ENCODE data around the gene CHD2. TPM values are rescaled to one million over a fixed set of nuclear protein-coding genes. Genes with fewer than 3 reads are reported as not detected.

CHD2 gene
- total and polyA plus RNA-seq, 10 of the 15 experiments (the other 5 are each of a cell fraction or from before 2014, with no cell fraction given): 38.1 to 94.7 (median 63.3) TPM

DNA sequence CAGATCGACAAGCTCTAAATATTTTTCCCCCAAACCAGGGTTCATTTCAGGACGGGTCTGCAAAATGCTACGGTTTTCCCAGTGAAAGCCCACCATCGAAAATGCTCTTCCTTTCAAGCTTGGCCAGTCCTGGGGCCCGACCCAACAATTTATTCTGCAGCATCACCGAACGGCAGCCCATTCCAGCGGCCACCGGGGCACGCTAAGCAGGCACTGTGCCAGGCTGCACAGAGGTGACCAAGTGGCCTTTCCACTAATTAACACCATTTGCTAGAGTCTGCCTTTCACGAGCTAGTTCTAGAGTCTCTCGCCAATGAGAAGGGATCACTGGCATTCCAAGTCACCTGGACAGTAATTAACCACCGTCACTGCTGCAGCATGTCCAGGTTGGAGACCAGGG lies 174.5 kb downstream of the CHD2 start:
- H3K79me2 ChIP-seq (ENCODE audit: control insufficient read depth, insufficient read depth, low read length): no peaks in the 10 kb centered on the region
- ATAC-seq: no peak
- no peak overlapping the region for H3K9ac ChIP-seq (ENCODE audit: control insufficient read depth, insufficient read depth, low read length)
- ChIA-PET POLR2A (no interaction called here), RAD21 (ENCODE audit: unreplicated experiment) (no interaction called here), CTCF (no interaction called here), SMC1A (ENCODE audit: uncharacterized antibody, unreplicated experiment) (no interaction called here)
- no peak overlapping the region for H3K4me2 ChIP-seq (ENCODE audit: control insufficient read depth, insufficient read depth)
- no peak overlapping the region for H2AFZ ChIP-seq (ENCODE audit: control insufficient read depth, low read depth, low read length)
- DNase-seq (ENCODE audit: low read depth, low spot score): no peak
- WGBS (ENCODE audit: insufficient coverage, insufficient replicate concordance, low lambda C conversion rate, missing lambda C conversion rate): 28% methylated on average over 13 of the region's 13 CpGs
- TF ChIP-seq ASH2L (IDR thresholded peaks at IDR 0.05; ENCODE audit: borderline replicate concordance, low read depth): no peak
- TF ChIP-seq GATAD2B (conservative IDR thresholded peaks at IDR 0.05; ENCODE audit: low read depth): no peak
- TF ChIP-seq CBX5 (IDR thresholded peaks at IDR 0.05; ENCODE audit: low read depth): no peak
- no peak for TF ChIP-seq LARP7 (IDR thresholded peaks at IDR 0.05)
- no peak for TF ChIP-seq TAF1 (IDR thresholded peaks at IDR 0.05; ENCODE audit: borderline replicate concordance, low read depth, low read length)
- TF ChIP-seq SKIL (IDR thresholded peaks at IDR 0.05; ENCODE audit: low read depth, poor library complexity, severe bottlenecking): no peak
- no peak for TF ChIP-seq ESRRA (IDR thresholded peaks at IDR 0.05; ENCODE audit: low read length)
- no peak for TF ChIP-seq MXI1 (IDR thresholded peaks at IDR 0.05; ENCODE audit: low read depth, low read length)
- no peak for TF ChIP-seq CBFB (IDR thresholded peaks at IDR 0.05; ENCODE audit: low read depth)
- TF ChIP-seq SP1 (IDR thresholded peaks at IDR 0.05; ENCODE audit: low read depth, low read length): no peak
- no peak for TF ChIP-seq ETV6 (conservative IDR thresholded peaks at IDR 0.05 in 1 of 2, IDR thresholded peaks at IDR 0.05 in 1 of 2; ENCODE audit: borderline replicate concordance in 1 of 2, low read depth in 1 of 2)
- no peaks in the 10 kb centered on the region for H3K36me3 ChIP-seq (ENCODE audit: control insufficient read depth in 2 of 2, insufficient read depth in 2 of 2, low read length in 1 of 2)
- no TSS peak for BruUV-seq (replicated peaks)
- no peaks in the 10 kb centered on the region for H4K20me1 ChIP-seq (ENCODE audit: control insufficient read depth, insufficient read depth)
- H3K9me3 ChIP-seq (replicated peaks; ENCODE audit: control insufficient read depth, insufficient read depth, low read length): no peaks in the 10 kb centered on the region
- in situ Hi-C loops (cut with MboI): no loop called here
- no peak for FAIRE-seq
- peaks cover 6 to 21% of the 10 kb centered on the region in 2 experiments for H3K27me3 ChIP-seq (replicated peaks in 1 of 2; ENCODE audit: control insufficient read depth in 2 of 2, insufficient read depth in 2 of 2, low read length in 1 of 2)
- H3K4me3 ChIP-seq: no peak overlapping the region
- no peaks in the 10 kb centered on the region for H3K4me1 ChIP-seq (ENCODE audit: control insufficient read depth, insufficient read depth, low read length)
- H3K27ac ChIP-seq (ENCODE audit: control insufficient read depth, insufficient read depth): no peak overlapping the region
- intact Hi-C loops (cut with micrococcal nuclease; ENCODE audit: unreplicated experiment): no loop called here

Measured in GM12878 (cell line).